LoVo (cell line): ENCODE results near the gene SERPINB11.
"Not testable (repeated sequence)": the region's sequence is repeated elsewhere in the genome, so short reads cannot be mapped to it uniquely, and the experiment has no call there.

Source experiments
- DNase-seq: peaks from one replicate; pipeline ENCODE4 v3.0.0-alpha.2; 2016; ENCODE audit warnings: low spot score

SERPINB11 gene

DNA sequence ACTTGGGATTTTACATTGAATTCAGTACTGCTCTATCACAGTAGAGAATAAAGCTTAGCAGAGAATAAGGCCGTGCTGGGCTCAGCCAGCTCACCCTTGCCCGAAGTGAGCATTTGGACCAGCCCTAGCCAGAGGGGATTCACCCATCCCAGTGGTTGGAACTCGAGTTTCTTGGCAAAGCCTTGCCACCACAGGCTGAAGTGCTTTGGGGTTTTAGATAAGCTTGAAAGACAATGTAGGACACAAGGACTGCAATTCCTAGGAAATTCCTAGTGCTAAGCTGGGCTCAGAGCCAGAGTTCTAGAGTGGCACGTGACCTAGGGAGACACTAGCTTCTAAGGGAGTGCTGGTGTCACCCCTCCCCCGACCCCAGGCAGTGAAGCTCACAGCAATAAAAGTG, 28.0 kb downstream of the SERPINB11 start:
- DNase-seq: no peak

DNA sequence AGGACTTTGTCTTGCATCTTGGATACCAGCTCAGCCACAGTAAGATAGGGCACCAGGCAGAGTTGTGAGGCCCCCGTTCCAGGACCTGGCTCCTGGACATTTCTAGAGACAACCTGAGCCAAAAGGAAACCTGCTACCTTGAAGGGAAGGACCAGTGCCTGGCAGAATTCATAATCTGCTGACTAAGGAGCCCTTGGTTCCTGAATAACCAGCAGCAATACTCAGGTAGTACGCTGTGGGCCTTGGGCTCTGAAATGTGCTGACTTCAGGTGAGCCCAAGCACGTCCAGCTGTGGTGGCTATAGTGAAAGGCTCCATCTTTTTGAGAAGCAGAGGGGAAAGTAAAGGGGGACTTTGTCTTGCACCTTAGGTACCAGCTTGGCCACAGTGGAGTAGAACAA, 28.5 kb downstream of the SERPINB11 start:
- DNase-seq: no peak

GRCh38 chr18:63736876-63737275, 34.1 kb downstream of the SERPINB11 start:
- no peak for DNase-seq

DNA sequence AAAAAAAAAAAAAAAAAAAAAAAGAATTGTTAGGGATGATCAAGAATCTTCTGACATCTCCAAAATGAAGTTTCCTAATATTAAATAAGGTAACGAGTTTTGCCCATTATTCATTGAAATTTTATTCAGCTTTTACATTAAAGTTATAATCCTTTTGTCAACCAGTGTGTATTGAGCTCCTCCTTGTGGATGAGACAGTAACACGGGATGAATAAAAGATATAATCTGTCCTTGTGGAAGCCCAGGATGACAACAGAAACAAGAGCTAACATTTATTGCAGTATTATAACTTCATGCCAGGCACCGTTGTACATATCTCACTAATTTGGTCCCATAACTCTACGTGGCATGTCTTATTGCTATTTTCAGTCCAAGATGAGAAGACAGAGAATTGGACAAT, 39.0 kb downstream of the SERPINB11 start:
- DNase-seq: no peak

DNA sequence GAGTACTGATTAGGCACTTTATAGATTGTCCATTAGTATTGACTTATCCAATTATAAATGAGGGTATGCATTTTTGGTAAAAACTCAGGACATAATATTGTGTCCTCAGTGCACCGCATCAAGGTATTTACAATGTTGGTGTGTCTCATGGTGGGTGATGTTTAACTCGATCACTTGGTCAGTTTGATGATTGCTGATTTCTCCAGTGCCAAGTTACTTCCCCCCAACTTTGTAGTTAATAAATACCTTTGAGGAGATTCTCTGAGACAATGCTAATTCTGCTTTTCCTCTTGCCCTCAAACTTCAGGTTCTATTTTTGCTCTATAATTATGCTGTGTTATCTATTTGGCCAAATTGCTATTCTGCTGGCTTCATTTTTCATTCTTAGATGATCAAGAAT, 44.2 kb downstream of the SERPINB11 start:
- no peak for DNase-seq

GRCh38 chr18:63749489-63749888, 46.7 kb downstream of the SERPINB11 start:
- no peak for DNase-seq

GRCh38 chr18:63752636-63753035, 49.9 kb downstream of the SERPINB11 start:
- DNase-seq: no peak

GRCh38 chr18:63753676-63754075, 50.9 kb downstream of the SERPINB11 start:
- no peak for DNase-seq

DNA sequence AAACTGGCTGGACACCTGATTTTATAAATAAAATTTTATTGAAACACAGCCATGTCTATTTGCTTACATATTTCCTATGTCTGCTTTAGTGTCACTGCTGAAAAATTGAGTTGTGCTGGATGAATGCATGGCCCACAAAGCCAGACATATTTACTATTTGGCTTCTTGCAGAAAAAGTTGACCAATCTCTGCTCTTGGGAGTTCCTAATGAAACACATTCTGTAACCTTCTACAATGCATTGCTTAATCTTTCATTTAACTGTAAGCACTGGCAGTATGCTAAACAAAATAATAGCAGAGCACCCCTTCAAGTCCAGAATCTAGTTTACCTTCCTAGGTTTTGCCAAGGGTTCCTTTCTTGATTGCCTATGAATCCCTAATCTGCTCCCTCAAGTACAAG, 54.8 kb downstream of the SERPINB11 start:
- no peak for DNase-seq

DNA sequence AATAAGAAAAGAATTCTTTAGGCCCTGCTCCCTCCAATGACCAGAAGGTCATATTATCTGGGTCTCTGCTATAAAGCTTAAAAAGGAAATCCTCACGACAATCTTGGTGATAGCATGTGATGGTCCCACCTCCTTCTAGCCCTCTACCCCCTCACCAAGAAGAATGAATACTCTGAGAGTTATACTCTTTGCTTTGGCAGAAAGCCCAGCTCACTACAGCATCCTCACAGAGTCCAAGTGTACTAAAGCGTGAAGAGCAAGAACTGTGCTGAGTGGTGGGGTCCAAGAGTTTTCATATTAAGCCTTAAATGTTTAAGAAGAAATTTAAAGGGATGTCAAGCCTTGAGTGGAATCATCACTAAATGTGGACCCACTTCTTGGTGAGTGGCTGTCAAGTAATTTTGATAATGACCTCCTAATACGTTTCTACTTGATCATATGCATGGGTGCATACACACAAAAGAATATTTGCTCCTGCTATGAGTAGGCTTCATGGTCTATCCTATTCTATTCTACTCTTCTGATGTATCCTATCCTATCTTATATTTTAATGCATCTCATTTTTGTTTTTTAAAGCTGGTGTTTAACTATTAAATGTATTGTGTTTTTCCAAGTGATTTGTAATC, 56.0 kb downstream of the SERPINB11 start:
- DNase-seq: no peak

DNA sequence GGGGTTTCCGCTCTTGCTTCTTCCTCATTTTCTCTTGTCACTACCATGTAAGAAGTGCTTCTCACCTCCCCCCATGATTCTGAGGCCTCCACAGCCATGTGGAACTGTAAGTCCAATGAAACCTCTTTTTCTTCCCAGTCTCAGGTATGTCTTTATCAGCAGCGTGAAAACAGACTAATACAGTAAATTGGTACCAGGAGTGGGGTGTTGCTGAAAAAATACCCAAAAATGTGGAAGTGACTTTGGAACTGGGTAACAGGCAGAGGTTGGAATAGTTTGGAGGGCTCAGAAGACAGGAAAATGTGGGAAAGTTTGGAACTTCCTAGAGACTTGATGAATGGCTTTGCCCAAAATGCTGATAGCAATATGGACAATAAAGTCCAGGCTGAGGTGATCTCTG, 57.0 kb downstream of the SERPINB11 start:
- DNase-seq: not testable (repeated sequence)

DNA sequence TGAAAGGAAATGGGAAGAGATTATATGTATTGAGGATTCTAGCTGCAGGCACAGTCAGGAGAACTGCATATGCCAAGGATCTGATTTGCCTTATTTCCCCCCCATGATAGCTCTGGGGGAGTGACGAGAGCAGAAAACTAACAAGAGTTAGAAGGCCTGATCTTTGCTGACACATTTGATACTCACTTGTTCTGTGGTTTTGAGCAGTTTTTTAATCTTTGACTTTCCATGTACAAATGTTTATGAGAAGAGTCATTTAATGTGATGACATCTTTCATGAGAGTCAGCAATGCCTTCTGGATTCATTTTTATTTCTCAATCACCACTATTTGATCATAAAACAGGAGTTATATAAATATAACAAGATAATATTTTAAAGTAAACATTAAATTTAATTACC, 59.8 kb downstream of the SERPINB11 start:
- no peak for DNase-seq

- DNase-seq: no peak
These were observed 61.3 kb downstream of the SERPINB11 start for GRCh38 chr18:63763831-63764600.

DNA sequence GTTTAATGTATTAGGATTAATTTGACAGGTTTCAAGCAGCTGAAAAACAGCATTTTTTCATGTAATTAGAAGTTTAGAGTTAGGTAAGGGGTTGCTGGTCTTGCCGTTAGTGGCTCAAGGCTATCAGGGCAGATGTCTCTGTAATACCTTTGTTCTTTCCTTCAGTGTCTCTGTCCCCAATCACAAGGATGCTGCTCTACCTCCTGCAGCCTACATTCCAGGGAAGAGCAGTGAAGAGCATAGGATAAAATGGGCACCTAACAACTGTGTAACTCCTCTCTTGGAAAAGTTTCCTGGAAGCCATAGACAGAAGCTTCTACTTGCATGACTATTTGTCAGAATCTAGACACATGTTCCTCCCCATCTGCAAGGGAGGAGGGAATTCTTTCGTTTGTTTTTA, 63.1 kb downstream of the SERPINB11 start:
- DNase-seq: no peak
